HG03095 (cell line): ENCODE results near the gene TOX3.

Experiments
- ATAC-seq: cut with Tn5 transposase; IDR thresholded peaks from one replicate; pipeline ENCODE4 v1.9.1; 2021; ENCODE audit warnings: moderate library complexity; ENCODE audit not compliant: unreplicated experiment

TOX3 gene

GRCh38 chr16:52455549-52456277, 91.2 kb downstream of the TOX3 start:
- no peak for ATAC-seq

- ATAC-seq: no peak
Measured at GRCh38 chr16:52453644-52454043, 93.3 kb downstream of the TOX3 start.

- no peak for ATAC-seq
Measured at GRCh38 chr16:52451971-52452421, 94.9 kb downstream of the TOX3 start.

DNA sequence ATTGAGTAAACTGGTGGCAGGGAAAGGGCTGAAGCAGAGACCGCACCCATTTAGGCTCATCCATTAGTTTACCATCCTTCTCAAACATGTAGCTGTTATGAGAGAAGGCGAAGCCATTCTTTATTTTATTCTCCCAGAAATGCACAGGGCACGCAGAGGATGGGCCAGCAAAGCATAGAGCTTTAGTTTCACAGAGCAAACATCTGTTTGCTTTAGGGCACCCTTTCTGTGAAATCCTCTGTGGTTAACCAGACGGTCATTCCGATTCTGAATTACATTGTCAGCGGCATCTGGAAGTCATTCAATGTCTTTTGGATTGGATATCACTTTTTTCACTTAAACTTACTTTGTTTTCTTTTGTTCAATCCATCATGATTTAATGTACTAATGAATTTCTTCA, 96.0 kb downstream of the TOX3 start:
- no peak for ATAC-seq

- no peak for ATAC-seq
Measured at GRCh38 chr16:52450241-52450640, 96.7 kb downstream of the TOX3 start.

DNA sequence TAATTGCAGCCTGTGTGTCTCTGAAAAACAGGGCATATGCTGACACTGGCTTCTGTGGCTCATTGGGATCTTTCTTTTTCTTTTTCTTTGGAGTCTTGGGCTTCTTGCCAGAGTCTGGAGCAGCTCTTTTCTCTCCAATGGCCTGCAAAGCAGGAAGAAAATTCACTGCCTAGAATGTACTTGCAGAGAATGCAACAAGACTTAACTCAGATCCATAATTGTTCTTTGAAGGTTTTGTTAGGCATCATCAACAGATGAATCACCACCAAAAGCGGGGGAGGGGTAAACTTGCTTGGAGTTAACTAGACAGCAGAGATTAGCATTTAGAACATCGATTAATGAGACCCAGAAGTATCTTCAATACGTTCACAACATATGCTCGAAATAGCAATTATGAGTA, 100.9 kb downstream of the TOX3 start:
- ATAC-seq: no peak

DNA sequence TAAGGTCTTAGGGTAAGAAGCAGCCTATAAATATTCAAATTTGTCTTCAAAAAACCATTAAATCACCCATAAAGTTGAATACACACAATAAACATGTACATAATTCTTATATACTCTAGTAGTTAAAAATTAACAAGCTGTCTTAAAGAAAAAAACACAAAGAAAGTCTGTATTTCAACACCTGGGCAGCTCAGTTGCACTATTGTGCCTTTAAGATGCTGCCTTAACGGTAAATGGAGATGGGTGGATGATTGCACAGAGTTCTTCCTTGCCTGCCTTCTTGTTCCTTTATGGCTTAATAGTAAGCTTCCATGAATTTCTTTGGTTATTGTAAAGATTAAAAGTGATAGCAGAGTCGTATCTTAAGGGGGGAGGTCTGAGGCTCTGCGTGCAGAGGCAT, 105.1 kb downstream of the TOX3 start:
- ATAC-seq: no peak

GRCh38 chr16:52440248-52440647, 106.7 kb downstream of the TOX3 start:
- ATAC-seq: no peak

GRCh38 chr16:52439750-52440149, 107.2 kb downstream of the TOX3 start:
- no peak for ATAC-seq

DNA sequence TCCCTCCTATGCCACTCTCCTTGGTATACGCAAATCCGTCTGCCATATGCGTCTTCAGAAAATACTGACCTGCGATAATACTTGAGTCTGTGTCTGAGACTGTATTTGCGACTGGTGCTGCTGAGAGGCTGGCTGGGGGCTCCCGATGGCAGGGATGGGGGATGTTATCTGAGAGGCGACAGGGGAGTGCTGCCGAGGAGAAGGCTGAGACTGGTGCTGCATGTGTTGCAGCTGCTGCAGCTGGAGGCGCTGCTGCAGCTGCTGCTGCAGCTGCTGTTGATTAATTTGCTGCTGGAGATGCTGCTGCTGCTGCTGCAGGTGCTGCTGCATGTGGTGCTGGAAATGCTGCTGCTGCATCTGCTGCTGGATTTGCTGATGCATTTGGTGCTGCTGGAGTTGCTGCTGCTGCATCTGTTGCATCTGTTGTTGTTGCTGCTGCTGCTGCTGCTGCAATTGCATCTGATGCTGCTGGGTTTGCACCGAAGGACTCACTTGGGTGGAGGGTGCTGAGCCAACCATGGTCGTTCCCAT, 107.7 kb downstream of the TOX3 start:
- no peak for ATAC-seq

DNA sequence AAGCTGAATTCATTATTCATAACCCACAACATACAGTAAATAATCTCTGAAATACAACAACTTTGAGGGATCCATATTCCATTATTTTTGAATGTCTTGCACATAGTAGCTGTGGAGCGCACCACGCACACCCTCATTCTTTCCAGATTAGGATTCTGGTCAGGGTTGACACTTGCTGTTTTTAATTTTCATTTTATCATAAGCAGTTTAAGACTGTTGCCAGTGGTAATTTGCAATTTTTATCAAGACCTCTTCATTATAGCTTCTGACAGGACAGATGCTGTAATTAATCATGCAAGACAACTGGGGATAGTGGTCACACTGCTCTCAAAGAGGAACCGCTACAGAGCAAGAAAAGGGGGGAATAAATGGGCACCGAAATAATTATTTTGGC, 109.7 kb downstream of the TOX3 start:
- no peak for ATAC-seq

DNA sequence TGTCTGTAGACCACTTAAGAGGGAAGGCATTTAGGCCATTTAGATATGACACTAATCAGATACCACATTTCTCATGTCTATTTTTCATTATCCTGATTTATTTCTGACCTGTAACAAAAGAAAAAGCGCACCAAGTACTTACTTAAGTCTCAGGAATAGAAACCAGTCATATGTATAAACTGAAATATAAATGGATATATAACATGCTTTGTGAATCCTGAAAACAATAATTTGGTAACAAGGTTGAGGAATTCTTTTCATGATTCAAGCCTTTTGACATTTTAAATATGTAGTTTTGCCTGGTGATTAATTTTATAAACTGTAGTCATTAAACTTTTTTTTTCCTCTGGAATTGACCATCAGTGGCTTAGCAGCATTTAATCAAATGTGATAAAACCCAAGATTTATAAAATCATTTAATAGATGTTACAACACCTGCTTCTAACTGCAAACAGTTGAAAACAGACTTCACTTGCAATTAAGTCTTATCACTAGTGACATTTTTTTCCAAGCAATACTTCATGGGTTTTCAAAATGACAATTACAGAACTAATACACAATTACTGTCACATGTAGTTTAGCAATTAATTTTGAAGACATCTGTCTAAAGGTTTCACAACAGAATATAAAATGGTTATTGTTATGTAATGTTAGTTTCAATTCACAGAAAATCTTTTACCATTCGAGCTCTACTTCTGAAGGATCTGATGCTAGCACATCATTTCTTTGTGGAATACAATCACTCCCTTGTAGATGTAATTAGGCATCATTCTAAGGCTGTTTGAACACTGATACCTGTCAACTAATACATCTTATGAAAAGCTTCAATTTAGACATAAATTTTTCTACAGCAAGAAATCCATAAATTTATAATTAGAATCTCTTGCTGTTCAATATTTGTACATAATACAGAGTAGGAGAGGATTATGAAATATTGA, 110.3 kb downstream of the TOX3 start:
- ATAC-seq: no peak

- ATAC-seq: no peak
Measured at GRCh38 chr16:52434224-52434623, 112.7 kb downstream of the TOX3 start.

DNA sequence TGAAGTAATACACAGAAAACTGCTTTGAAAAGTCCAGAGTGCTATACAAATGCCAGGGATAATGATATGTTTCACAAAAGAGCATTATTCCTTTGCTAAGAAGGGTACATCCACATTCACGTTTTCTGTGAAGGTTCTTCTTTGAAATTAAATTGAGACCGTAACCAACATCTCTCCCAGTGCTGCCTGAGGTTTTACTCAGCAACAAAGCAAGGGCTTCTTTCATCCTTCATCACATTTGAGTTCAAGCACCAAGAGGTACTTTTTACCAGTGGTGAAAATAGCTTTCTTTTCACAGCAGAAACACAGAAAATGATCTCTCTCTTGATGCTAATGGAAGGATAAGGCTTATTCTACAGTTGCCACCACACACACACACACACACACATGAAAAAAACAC, 113.3 kb downstream of the TOX3 start:
- no peak for ATAC-seq

DNA sequence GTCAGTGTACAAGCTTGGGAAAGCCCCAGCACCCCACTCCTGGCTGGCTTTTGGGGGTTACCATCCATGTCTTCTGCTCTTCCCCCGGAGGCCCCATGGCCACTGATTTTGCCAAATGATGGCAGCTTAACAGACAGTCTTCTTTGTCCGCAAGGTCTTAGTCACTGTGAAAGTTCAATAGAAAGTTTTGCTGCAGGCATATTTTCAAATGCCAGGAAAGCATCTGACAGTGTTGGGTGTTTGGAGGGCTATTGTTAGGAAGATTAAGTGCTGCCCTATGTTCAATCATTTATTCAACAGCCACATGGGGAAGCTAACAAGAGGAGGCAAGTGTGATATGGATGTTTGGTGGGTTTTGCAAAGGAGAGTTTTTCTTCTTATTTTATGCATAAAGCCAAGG, 122.4 kb downstream of the TOX3 start:
- no peak for ATAC-seq

DNA sequence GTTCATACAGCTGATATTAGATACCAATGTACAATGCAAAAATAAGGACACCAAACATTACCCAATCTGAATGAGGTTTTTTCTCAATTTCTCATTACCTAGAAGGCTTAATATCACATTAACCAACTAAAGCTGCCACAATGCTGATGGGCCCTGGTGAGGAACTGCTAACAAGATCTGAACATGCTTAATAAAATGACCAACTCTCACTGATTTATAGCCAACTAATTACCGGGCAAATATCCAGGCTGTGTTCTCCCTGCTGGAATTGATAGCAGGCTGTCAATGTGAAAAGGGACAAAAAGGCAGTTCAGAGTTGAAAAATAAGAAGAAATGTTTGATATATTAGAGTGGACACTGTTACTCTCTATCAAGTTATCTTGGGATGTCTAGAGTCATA, 124.6 kb downstream of the TOX3 start:
- ATAC-seq: no peak

- ATAC-seq: no peak
Measured at GRCh38 chr16:52418201-52418600, 128.7 kb downstream of the TOX3 start.

DNA sequence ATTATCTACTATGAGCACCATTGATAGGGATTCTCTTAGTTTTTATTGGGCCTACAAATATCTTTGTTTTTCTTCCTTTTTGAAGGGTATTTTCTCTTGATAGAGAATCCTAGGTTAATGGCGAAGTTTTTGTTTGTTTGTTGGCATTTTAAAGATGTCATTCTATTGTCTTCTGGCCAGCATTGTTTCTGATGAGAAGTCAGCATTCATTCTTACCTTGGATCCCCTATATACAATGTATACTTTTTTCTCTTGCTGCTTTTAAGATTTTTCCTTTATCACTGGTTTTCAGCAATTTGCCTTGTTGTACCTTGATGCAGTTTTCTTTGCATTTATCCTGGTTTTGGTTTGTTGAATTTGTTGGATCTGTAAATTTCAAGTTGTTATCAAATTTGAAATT, 130.1 kb downstream of the TOX3 start:
- ATAC-seq: no peak

GRCh38 chr16:52411011-52411410, 135.9 kb downstream of the TOX3 start:
- ATAC-seq: no peak

- no peak for ATAC-seq
Measured at GRCh38 chr16:52408191-52408845, 138.6 kb downstream of the TOX3 start.

DNA sequence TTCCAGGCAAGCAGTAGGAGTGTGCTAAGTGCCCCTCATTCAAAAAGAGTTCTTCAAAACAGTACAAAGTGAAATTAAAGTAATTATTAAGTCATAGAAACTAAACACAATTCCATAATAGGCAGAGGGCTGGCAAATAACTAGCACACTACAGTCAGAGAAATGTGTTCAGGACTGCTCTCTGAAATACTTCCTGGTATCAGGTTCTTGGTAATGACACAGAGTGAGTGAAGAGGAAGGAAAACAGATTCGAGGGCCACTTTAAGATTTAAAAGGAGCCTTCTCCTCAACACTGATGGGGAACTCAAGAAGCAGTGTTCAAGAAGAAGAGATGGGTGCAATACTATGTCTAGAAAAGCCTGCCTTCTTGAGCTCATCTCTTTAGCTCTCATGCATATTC, 139.2 kb downstream of the TOX3 start:
- ATAC-seq: no peak
